Erythroblast (primary cell): Measurements from ENCODE around the gene ZBTB7C.

Experiments used
- GATA1 ChIP-seq: IDR thresholded peaks from 2 replicates; pipeline ENCODE4 v1.6.1; 2011; ENCODE audit warnings: low read depth, mild to moderate bottlenecking, control low read depth, low read length, moderate library complexity
- POLR2A ChIP-seq: IDR thresholded peaks from 2 replicates; pipeline ENCODE4 v1.6.1; 2011; ENCODE audit warnings: mild to moderate bottlenecking, low read length

GRCh38 chr18:48134609-48135008 is 274.6 kb downstream of the ZBTB7C start:
- TF ChIP-seq POLR2A, result no peak
- no peak for TF ChIP-seq GATA1
